Activated T-cell treated with anti-CD3 and anti-CD28 coated beads for 24 hours (primary cell): Measurements from ENCODE around the gene AAMP.

Experiments
- DNase-seq: peaks from one replicate; pipeline ENCODE4 v3.0.0-alpha.2; 2020; ENCODE audit warnings: low read depth

AAMP gene

DNA sequence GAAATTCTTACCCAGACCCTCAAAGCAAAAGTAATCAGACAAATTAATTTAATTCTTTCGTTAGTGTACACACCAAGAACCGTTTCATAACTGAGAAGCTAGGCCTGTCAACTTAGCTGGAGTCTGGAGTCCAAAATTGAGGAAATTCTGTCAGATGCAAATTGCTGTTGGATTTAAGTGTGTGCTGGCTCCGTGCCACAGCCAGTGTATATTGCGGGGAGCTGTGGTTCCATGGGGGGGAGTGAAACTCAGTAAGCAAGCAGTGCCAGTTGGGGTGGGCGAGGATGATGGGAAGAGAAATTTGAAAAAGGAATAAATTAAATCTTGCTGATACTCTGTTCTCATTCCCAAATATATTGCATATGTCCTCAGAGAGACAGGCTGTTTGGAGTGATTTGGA, 48.9 kb downstream of the AAMP start:
- DNase-seq, result no peak

- no peak for DNase-seq
Measured at GRCh38 chr2:218219934-218220333, 50.0 kb downstream of the AAMP start.

- no peak for DNase-seq
Measured at GRCh38 chr2:218218268-218219185, 51.4 kb downstream of the AAMP start.

DNA sequence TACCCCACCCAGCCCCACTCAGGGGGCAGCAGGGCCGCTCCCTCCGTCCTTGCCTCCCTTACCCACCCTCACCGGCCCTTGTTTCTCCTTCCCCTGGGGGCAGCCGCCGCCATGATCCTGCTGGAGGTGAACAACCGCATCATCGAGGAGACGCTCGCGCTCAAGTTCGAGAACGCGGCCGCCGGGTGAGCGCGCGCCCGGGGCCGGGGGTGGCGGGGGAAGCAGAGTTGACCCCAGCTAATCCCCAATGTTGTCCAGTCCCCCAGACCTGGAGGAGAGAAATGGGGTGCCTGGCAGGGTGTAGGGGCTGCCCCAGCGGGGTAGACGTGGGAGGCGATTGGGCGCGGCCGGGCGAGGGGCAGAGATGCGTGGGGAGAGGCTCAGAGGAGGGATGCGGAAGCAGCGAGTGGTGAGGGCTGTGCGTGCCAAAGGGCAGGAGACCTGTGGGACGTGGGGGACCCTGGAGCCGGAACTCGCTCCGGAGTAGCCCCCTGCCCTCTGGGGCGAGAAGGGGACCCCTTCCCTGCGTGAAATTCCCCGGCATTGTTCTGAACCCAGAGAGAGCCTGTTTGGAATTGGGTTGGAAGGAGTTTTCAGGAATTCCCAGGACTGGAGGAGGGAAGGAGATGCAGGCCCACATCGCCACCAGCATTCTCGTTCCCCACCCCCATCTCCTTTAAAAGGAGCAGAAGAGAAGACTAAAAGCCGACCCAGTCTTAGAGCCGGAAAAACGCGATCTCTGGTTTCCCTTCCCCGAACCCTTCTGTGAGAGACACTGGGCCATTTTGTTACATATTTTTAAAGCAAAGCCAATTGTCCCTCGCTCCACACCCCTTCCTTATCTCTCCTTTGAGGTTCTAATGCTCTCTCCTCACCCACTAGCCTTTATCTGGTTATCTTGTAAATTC, 52.3 kb downstream of the AAMP start:
- DNase-seq, result peak; percentile 58

DNA sequence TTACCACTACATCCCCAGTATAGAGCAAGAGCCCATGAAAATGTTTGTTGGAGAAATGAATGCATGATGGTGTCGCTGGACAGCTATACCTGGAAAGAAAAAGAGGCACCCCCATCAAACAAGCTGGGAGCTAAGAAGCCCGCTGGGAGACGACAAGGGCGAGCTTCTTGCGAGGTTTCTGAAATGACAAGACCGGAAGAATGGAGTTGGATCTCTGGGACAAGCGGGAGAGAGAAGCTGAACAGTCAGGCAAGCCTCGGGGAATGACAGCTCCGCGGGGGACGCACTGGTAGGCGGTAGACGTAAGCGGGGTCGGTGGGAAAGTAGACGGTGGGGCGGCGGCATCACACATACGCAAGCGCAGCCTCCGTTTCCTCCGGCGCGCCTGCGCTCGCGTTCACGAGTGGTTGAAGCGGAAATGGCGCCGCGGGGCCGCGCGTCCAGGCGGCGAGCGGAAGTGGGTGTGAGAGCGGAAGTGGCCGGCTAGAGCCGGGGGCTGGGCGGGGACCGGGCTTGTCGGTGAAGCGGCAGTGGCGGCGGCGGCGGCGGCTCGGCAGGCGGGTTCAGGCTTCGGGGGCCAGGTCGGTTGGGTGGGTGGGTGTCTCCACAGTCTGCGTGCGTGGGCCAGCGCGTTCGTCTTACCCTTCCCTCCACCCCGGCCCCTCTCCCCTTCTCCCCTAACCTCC, 53.1 kb downstream of the AAMP start, which contains the start of gene ARPC2:
Gene ARPC2, plus strand, starts transcription at position 516 of the 686 bp plus-strand sequence. CDS start 282 bp downstream, outside the sequence.
- peak; percentile 95 for DNase-seq

DNA sequence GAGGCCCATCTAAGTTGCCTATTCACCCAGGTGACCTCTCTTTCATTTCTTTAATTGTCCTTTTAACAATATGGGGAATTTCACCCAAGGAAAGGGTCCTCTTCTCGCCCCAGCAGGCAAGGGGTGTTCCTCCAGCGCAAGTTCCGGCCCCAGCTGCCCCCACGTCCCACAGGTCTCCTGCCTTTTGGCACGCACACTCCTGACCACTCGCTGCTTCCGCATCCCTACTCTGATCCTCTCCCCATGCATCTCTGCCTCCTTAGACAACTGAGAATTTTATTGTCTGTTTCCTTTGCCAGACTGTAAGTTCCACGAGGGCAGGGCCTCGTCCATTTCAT, 53.6 kb downstream of the AAMP start:
- DNase-seq, result no peak
